ENCODE results near the gene RAB1A. TPM values are rescaled to one million over a fixed set of nuclear protein-coding genes. Genes with fewer than 3 reads are reported as not detected.
A peak's percentile ranks its signal among the peaks of the same experiment; 100 is the strongest.

The RAB1A gene
- total and polyA plus RNA-seq, 2 experiments from 2014 or later, result 94.8 to 172 TPM

DNA sequence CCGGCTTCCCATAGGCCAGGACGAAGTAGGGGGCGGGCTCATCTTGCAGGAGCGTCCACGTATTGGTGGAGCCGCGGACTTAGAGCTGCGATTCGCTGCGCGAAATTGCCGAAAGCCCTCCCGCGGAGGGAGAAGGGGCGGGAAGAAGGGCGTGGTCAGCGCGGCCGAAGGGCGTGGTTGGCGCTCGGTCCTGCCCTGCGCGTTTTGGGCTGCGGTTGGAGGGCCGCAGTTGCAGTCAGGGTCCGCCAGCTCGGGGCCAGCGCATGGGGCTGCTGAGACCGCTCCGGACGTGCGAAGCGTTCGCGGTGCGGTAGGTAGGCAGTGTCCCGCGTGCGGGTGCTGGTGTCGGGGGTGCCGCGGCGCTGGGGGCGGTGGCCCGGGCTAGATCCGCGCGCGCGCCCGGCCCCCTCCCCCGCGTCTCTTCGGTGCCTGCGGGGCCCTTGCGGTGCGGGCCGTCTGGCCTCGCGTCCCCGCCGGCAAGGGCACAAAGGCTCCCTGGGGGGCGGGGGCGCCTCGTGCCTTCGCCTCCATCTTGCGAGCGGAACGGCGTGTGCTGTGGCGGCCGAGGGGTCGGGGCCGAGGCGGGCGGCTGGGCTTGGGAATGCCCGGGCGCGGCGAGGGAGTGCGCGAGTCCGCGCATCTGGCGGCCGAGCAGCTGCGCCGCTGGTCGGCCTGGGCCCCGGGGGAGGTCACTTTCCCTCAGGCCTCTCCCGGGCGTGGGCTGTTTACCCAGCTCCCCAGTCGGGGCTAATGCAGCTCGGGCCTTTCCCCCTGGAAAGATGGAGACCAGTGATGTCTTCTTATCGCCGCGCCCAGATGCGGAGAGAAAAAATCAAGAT, 73.5 kb downstream of the RAB1A start, which contains the start of gene CEP68:
CEP68 (plus strand) TSS at position 202 of the 839 bp plus-strand sequence. CDS start 13,029 bp downstream, outside the sequence.
- Histone ChIP-seq H2AFZ (peak within 1 kb of the TSS; percentile 73; the same call in 1 of the 2 replicates), H3K27me3 (ENCODE audit: insufficient read depth) (no peaks in the 10 kb centered on the region), H4K20me1 (replicated peaks; ENCODE audit: insufficient read depth) (peaks cover 18% of the 10 kb centered on the region), H3K36me3 (ENCODE audit: insufficient read depth) (0 out of 2 replicates have a peak, but pooled peaks cover 6% of the 10 kb centered on the region), H3F3A (replicated peaks; ENCODE audit: low read depth) (no peaks in the 10 kb centered on the region), H3K4me3 (peak within 1 kb of the TSS; percentile 83), H3K79me2 (replicated peaks; ENCODE audit: insufficient read depth) (peaks cover 56% of the 10 kb centered on the region), H3K27ac (ENCODE audit: low read depth) (0 out of 2 replicates have a peak within 1 kb of the TSS, but pooled peaks have one; percentile 50), H3K4me1 (ENCODE audit: insufficient read depth) (peaks cover 14% of the 10 kb centered on the region), H3K9me2 (ENCODE audit: insufficient read depth) (no peaks in the 10 kb centered on the region), H3K4me2 (peak within 1 kb of the TSS; percentile 85)
- Mint-ChIP-seq H3K27me3 (ENCODE audit: insufficient read depth, low read depth, poor library complexity) (peaks cover 9% of the 10 kb centered on the region), H3K27ac (peak within 1 kb of the TSS; percentile 88), H3K36me3 (ENCODE audit: low read depth) (peaks cover 28% of the 10 kb centered on the region), H3K4me3 (peak within 1 kb of the TSS; percentile 92), H3K9me3 (no peaks in the 10 kb centered on the region; the same call in 2 of the 3 replicates), H3K4me1 (peaks cover 33% of the 10 kb centered on the region)
- ATAC-seq (peak; percentile 94), DNase-seq (ENCODE audit: low spot score) (peak; percentile 99)
- TF ChIP-seq ZNF331 (CRISPR knock-in tag; IDR thresholded peaks at IDR 0.05; ENCODE audit: low read depth) (no peak), POLR2AphosphoS5 (IDR thresholded peaks at IDR 0.05; ENCODE audit: low read depth) (peak; percentile 97), EZH2 (IDR thresholded peaks at IDR 0.05; ENCODE audit: low read depth, unreplicated experiment) (no peak), NANOG (IDR thresholded peaks at IDR 0.05; ENCODE audit: borderline replicate concordance) (no peak)
- TF ChIP-seq, protein P1, sequence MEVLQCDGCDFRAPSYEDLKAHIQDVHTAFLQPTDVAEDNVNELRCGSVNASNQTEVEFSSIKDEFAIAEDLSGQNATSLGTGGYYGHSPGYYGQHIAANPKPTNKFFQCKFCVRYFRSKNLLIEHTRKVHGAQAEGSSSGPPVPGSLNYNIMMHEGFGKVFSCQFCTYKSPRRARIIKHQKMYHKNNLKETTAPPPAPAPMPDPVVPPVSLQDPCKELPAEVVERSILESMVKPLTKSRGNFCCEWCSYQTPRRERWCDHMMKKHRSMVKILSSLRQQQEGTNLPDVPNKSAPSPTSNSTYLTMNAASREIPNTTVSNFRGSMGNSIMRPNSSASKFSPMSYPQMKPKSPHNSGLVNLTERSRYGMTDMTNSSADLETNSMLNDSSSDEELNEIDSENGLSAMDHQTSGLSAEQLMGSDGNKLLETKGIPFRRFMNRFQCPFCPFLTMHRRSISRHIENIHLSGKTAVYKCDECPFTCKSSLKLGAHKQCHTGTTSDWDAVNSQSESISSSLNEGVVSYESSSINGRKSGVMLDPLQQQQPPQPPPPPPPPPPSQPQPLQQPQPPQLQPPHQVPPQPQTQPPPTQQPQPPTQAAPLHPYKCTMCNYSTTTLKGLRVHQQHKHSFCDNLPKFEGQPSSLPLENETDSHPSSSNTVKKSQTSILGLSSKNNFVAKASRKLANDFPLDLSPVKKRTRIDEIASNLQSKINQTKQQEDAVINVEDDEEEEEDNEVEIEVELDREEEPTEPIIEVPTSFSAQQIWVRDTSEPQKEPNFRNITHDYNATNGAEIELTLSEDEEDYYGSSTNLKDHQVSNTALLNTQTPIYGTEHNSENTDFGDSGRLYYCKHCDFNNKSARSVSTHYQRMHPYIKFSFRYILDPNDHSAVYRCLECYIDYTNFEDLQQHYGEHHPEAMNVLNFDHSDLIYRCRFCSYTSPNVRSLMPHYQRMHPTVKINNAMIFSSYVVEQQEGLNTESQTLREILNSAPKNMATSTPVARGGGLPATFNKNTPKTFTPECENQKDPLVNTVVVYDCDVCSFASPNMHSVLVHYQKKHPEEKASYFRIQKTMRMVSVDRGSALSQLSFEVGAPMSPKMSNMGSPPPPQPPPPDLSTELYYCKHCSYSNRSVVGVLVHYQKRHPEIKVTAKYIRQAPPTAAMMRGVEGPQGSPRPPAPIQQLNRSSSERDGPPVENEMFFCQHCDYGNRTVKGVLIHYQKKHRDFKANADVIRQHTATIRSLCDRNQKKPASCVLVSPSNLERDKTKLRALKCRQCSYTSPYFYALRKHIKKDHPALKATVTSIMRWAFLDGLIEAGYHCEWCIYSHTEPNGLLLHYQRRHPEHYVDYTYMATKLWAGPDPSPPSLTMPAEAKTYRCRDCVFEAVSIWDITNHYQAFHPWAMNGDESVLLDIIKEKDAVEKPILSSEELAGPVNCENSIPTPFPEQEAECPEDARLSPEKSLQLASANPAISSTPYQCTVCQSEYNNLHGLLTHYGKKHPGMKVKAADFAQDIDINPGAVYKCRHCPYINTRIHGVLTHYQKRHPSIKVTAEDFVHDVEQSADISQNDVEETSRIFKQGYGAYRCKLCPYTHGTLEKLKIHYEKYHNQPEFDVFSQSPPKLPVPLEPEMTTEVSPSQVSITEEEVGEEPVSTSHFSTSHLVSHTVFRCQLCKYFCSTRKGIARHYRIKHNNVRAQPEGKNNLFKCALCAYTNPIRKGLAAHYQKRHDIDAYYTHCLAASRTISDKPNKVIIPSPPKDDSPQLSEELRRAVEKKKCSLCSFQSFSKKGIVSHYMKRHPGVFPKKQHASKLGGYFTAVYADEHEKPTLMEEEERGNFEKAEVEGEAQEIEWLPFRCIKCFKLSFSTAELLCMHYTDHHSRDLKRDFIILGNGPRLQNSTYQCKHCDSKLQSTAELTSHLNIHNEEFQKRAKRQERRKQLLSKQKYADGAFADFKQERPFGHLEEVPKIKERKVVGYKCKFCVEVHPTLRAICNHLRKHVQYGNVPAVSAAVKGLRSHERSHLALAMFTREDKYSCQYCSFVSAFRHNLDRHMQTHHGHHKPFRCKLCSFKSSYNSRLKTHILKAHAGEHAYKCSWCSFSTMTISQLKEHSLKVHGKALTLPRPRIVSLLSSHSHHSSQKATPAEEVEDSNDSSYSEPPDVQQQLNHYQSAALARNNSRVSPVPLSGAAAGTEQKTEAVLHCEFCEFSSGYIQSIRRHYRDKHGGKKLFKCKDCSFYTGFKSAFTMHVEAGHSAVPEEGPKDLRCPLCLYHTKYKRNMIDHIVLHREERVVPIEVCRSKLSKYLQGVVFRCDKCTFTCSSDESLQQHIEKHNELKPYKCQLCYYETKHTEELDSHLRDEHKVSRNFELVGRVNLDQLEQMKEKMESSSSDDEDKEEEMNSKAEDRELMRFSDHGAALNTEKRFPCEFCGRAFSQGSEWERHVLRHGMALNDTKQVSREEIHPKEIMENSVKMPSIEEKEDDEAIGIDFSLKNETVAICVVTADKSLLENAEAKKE (CRISPR knock-in tag; IDR thresholded peaks at IDR 0.05), result no peak

All from GM23338 (cell line).